Hepatocyte (in vitro differentiated cells): ENCODE measurements around the gene WDR88.

ENCODE experiments used
- EZH2 ChIP-seq: fragments of 200-600 bp; sonication (generic); IDR thresholded peaks from 2 replicates; pipeline ENCODE4 v1.6.1; 2016; ENCODE audit warnings: antibody characterized with exemption, mild to moderate bottlenecking, borderline replicate concordance
- EZH2phosphoT487 ChIP-seq: fragments of 200-600 bp; sonication (generic); IDR thresholded peaks from one replicate; pipeline ENCODE4 v1.6.1; 2018; ENCODE audit warnings: antibody characterized with exemption, mild to moderate bottlenecking, low read depth, moderate library complexity; ENCODE audit not compliant: unreplicated experiment, severe bottlenecking
- TF ChIP-seq, protein P1 (sequence below): fragments of 200-600 bp; sonication (generic); IDR thresholded peaks from 2 replicates; pipeline ENCODE4 v1.5.1; 2016; ENCODE audit warnings: antibody characterized with exemption, mild to moderate bottlenecking; ENCODE audit not compliant: poor library complexity

DNA sequence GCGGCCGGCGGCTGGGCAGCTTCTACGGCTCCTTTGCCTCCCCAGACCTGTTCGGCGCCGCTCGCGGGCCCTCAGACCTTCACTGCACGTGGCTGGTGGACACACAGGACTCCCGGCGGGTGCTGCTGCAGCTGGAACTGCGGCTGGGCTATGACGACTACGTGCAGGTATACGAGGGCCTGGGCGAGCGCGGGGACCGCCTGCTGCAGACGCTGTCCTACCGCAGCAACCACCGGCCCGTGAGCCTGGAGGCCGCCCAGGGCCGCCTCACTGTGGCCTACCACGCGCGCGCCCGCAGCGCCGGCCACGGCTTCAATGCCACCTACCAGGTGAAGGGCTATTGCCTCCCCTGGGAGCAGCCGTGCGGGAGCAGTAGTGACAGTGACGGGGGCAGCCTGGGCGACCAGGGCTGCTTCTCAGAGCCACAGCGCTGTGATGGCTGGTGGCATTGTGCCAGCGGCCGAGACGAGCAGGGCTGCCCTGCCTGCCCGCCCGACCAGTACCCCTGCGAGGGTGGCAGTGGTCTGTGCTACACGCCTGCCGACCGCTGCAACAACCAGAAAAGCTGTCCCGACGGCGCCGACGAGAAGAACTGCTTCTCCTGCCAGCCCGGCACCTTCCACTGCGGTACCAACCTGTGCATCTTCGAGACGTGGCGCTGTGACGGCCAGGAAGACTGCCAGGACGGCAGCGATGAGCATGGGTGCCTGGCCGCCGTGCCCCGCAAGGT is 73.8 kb downstream of the WDR88 start:
- TF ChIP-seq, protein P1, sequence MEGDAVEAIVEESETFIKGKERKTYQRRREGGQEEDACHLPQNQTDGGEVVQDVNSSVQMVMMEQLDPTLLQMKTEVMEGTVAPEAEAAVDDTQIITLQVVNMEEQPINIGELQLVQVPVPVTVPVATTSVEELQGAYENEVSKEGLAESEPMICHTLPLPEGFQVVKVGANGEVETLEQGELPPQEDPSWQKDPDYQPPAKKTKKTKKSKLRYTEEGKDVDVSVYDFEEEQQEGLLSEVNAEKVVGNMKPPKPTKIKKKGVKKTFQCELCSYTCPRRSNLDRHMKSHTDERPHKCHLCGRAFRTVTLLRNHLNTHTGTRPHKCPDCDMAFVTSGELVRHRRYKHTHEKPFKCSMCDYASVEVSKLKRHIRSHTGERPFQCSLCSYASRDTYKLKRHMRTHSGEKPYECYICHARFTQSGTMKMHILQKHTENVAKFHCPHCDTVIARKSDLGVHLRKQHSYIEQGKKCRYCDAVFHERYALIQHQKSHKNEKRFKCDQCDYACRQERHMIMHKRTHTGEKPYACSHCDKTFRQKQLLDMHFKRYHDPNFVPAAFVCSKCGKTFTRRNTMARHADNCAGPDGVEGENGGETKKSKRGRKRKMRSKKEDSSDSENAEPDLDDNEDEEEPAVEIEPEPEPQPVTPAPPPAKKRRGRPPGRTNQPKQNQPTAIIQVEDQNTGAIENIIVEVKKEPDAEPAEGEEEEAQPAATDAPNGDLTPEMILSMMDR, result no peak
- no peak for TF ChIP-seq EZH2phosphoT487
- TF ChIP-seq EZH2, result no peak
